HepG2 (cell line): ENCODE data around the gene MIF4GD. TPM values are rescaled to one million over a fixed set of nuclear protein-coding genes. Genes with fewer than 3 reads are reported as not detected.

Experiments used
- CCDC6 ChIP-seq: sonication (generic); formaldehyde crosslinking; IDR thresholded peaks from 2 replicates; pipeline ENCODE4 v1.8.1; 2022; ENCODE audit warnings: mild to moderate bottlenecking, missing genetic modification reagents, moderate library complexity
- GATAD2A ChIP-seq: IDR thresholded peaks from 2 replicates; pipeline ENCODE4 v1.6.1; 2016
- NCOA5 ChIP-seq: sonication (generic); formaldehyde crosslinking; IDR thresholded peaks from 2 replicates; pipeline ENCODE4 v1.4.0; 2020; ENCODE audit warnings: missing genetic modification reagents
- POGK ChIP-seq: sonication (generic); formaldehyde crosslinking; conservative IDR thresholded peaks from 2 replicates; pipeline ENCODE4 v1.8.0; 2022; ENCODE audit warnings: mild to moderate bottlenecking, moderate library complexity, missing genetic modification reagents
- TEAD2 ChIP-seq: sonication (generic); formaldehyde crosslinking; IDR thresholded peaks from 2 replicates; pipeline ENCODE4 v1.9.0; 2021; ENCODE audit warnings: missing genetic modification reagents
- TFE3 ChIP-seq: IDR thresholded peaks from 2 replicates; pipeline ENCODE4 v1.6.1; 2016
- ZBED4 ChIP-seq: sonication (generic); formaldehyde crosslinking; IDR thresholded peaks from 2 replicates; pipeline ENCODE4 v1.4.0; 2020; ENCODE audit warnings: missing genetic modification reagents, borderline replicate concordance
- ZC3H4 ChIP-seq: sonication (generic); formaldehyde crosslinking; IDR thresholded peaks from 2 replicates; pipeline ENCODE4 v1.4.0; 2020; ENCODE audit warnings: missing genetic modification reagents, borderline replicate concordance
- ZNF10 ChIP-seq: sonication (generic); formaldehyde crosslinking; IDR thresholded peaks from 2 replicates; pipeline ENCODE4 v1.4.0; 2020; ENCODE audit warnings: mild to moderate bottlenecking, low read depth, missing genetic modification reagents, borderline replicate concordance
- ZNF556 ChIP-seq: sonication (generic); formaldehyde crosslinking; IDR thresholded peaks from 2 replicates; pipeline ENCODE4 v1.4.0; 2020; ENCODE audit warnings: mild to moderate bottlenecking, missing genetic modification reagents, borderline replicate concordance
- ZNF576 ChIP-seq: sonication (generic); formaldehyde crosslinking; IDR thresholded peaks from 2 replicates; pipeline ENCODE4 v1.4.0; 2020; ENCODE audit warnings: mild to moderate bottlenecking, missing genetic modification reagents
- ZNF605 ChIP-seq: sonication (generic); formaldehyde crosslinking; IDR thresholded peaks from 2 replicates; pipeline ENCODE4 v1.8.0; 2022; ENCODE audit warnings: mild to moderate bottlenecking, missing genetic modification reagents
- ZNF609 ChIP-seq: sonication (generic); formaldehyde crosslinking; IDR thresholded peaks from 2 replicates; pipeline ENCODE4 v1.4.0; 2020; ENCODE audit warnings: mild to moderate bottlenecking, missing genetic modification reagents, borderline replicate concordance
- ZNF704 ChIP-seq: sonication (generic); formaldehyde crosslinking; IDR thresholded peaks from 2 replicates; pipeline ENCODE4 v1.8.1; 2023; ENCODE audit warnings: mild to moderate bottlenecking, inconsistent platforms, moderate library complexity, missing genetic modification reagents, borderline replicate concordance
- ZNF766 ChIP-seq: sonication (generic); formaldehyde crosslinking; IDR thresholded peaks from 2 replicates; pipeline ENCODE4 v1.5.0; 2020; ENCODE audit warnings: missing genetic modification reagents, borderline replicate concordance
- ZNF878 ChIP-seq: sonication (generic); formaldehyde crosslinking; IDR thresholded peaks from 2 replicates; pipeline ENCODE4 v1.8.1; 2023; ENCODE audit warnings: mild to moderate bottlenecking, missing genetic modification reagents, moderate library complexity
- polyA plus RNA-seq, 8 experiments: library from polyadenylated mRNA; depleted of rRNA in 3 of 8; stranded (reverse) in 7 of 8; unstranded in 1 of 8; fragments of >200 nt; fragmentation: Illumina TruSeq in 4 of 8; extraction: Trizol in 4 of 8; gene quantifications; 2 replicates each; pipeline versions ENCODE4 v1.2.1 to v1.2.3, GENCODE V29; 2011 to 2016; ENCODE audit warnings: low read depth in 4 of 8, missing spikeins in 1 of 8, mixed read lengths in 1 of 8; ENCODE audit not compliant: insufficient read depth in 1 of 8
- total RNA-seq, 5 experiments: library from RNA; depleted of rRNA; stranded (reverse); fragments of >200 nt; fragmentation: Illumina TruSeq; extraction: Trizol; gene quantifications; 2 replicates each; pipeline ENCODE4 v1.2.3, GENCODE V29; 2016; ENCODE audit warnings: low read depth in 1 of 5

MIF4GD gene
- total and polyA plus RNA-seq, 2 of the 13 experiments (the other 11 are each of a cell fraction or from before 2014, with no cell fraction given), result 14.0 to 28.0 TPM

GRCh38 chr17:75238684-75239191 lies 32.3 kb downstream of the MIF4GD start (continued):
- no peak for TF ChIP-seq ZNF609 (CRISPR knock-in tag)
- no peak for TF ChIP-seq POGK (CRISPR knock-in tag)
- no peak for TF ChIP-seq ZNF10
- TF ChIP-seq ZBED4 (CRISPR knock-in tag), result no peak
- TF ChIP-seq ZNF605 (CRISPR knock-in tag), result 0 out of 2 replicates have a peak, but pooled peaks have one; percentile 31
- TF ChIP-seq GATAD2A (CRISPR knock-in tag), result 0 out of 2 replicates have a peak, but pooled peaks have one; percentile 19
- no peak for TF ChIP-seq ZNF576 (CRISPR knock-in tag)
- no peak for TF ChIP-seq TEAD2 (CRISPR knock-in tag)
- no peak for TF ChIP-seq CCDC6 (CRISPR knock-in tag)
- TF ChIP-seq ZNF556 (CRISPR knock-in tag), result no peak
- TF ChIP-seq ZC3H4, result no peak
- TF ChIP-seq ZNF704 (CRISPR knock-in tag), result no peak
- no peak for TF ChIP-seq NCOA5 (CRISPR knock-in tag)
- no peak for TF ChIP-seq TFE3
- no peak for TF ChIP-seq ZNF878 (CRISPR knock-in tag)
- TF ChIP-seq ZNF766 (CRISPR knock-in tag), result no peak
